HFF-Myc (cell line): ENCODE data around the gene C10orf120.

ENCODE experiments used
- DNase-seq: peaks from one replicate; pipeline ENCODE4 v3.0.0-alpha.2; 2011; ENCODE audit warnings: low read depth; ENCODE audit errors: extremely low read depth
- H3K4me3 ChIP-seq: replicated peaks from 2 replicates; pipeline ENCODE4 v1.5.1; 2011; ENCODE audit warnings: low read depth, mild to moderate bottlenecking, control low read depth, low read length
- TF ChIP-seq, protein P1 (sequence below): IDR thresholded peaks from 2 replicates; pipeline ENCODE4 v1.5.1; 2012; ENCODE audit warnings: mild to moderate bottlenecking, low read depth, low read length, control low read depth; ENCODE audit errors: missing control alignments

The C10orf120 gene

DNA sequence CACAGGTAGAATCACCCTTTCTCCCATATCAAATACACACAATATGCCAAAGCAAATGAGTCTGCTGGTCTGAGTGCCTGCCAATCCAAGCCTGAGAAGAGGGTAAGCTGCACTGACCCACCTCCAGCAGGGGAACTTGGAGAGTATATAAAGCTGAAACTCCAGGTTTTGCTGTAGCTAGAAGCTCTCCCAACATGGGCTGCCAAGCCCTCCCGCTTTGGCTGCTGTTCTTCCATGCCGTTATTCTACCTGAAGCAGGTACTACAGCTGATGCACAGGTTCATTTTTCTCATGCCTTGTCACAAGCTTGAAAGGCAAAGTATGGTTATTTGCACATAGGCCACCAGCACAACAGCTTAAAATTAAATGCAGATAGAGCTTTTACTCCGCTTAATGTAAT is 21.5 kb upstream of the C10orf120 start:
- DNase-seq: no peak
- H3K4me3 ChIP-seq: no peak overlapping the region
- TF ChIP-seq, protein P1, sequence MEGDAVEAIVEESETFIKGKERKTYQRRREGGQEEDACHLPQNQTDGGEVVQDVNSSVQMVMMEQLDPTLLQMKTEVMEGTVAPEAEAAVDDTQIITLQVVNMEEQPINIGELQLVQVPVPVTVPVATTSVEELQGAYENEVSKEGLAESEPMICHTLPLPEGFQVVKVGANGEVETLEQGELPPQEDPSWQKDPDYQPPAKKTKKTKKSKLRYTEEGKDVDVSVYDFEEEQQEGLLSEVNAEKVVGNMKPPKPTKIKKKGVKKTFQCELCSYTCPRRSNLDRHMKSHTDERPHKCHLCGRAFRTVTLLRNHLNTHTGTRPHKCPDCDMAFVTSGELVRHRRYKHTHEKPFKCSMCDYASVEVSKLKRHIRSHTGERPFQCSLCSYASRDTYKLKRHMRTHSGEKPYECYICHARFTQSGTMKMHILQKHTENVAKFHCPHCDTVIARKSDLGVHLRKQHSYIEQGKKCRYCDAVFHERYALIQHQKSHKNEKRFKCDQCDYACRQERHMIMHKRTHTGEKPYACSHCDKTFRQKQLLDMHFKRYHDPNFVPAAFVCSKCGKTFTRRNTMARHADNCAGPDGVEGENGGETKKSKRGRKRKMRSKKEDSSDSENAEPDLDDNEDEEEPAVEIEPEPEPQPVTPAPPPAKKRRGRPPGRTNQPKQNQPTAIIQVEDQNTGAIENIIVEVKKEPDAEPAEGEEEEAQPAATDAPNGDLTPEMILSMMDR: no peak

DNA sequence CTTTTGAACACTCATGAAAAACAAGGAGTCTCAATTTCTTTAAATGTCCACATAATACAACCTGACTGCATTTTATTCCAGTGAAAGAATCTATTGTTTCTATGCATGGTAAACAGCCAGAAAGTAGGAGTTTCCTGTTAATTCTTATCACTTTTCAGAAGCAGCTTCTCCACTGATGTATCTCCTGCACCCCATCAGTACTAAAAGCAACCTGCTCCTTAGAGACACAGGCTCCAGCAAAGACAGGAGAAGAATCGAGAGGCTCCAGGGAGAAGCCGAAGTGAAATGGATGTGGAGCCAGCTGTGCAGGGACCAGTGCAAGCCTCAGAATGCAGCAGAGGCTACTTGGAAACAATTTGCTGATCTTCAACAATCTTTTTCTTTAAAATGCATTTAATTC is 16.4 kb upstream of the C10orf120 start:
- H3K4me3 ChIP-seq: no peak overlapping the region
- no peak for DNase-seq
- TF ChIP-seq, protein P1: no peak

DNA sequence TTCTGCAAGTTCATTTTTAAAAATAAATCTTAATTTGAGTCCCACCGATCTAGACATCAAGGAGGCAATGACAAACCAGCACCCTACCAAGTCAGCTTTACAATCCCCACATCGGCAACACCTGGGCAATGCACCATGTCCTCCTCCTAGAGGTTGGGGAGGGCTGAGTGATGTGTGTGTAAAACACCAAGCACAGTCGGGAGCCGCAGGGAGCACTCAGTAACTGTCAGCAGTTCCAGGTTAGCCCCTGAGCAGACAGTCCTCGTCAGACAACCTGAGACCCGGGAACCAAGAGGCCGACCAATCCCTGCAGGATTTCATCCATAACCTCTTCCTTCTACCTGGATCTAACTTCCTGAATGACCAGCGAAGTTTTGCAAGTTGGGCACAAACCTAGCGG is 15.9 kb upstream of the C10orf120 start:
- no peak overlapping the region for H3K4me3 ChIP-seq

DNA sequence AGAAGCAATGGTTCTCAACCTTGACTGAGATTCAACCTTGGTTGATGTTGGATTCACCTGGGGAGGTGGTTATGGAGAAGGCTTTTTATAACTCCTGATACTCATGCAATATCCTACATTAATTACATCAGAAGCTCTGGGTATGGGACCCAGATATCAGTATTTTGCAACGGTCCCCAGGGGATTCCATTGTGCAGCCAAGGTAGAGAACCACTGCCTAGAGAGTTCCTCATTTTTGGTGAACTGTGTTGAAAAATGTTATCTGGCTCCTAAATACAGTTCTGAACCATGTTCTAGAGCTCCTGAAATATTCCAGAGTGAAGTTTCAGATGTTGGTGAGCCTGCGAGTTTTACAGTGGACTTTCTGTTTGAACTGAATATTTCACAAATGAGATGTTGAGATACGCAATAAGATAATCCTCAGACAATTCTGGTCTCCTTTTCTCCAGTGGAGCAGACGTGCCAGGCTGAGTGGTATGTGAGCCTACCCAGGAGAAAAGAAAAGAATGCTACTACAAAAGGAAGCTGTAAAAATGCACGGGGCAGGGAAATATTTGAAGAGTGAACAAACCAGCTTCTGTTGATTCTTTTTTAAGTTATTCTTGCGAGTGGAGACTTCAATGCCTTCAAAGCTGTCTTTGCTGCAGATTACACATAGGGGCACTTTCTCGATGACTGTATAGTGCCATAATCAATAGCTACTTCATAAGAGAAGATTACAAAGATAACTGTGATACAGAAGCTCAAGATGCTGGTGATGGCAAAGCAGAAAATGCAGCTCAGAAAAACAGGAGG is 13.6 kb upstream of the C10orf120 start:
- TF ChIP-seq, protein P1: no peak
- no peak overlapping the region for H3K4me3 ChIP-seq
- no peak for DNase-seq

More for the DNA sequence above, 15.9 kb upstream of the C10orf120 start:
- TF ChIP-seq, protein P1: no peak
- DNase-seq: no peak

DNA sequence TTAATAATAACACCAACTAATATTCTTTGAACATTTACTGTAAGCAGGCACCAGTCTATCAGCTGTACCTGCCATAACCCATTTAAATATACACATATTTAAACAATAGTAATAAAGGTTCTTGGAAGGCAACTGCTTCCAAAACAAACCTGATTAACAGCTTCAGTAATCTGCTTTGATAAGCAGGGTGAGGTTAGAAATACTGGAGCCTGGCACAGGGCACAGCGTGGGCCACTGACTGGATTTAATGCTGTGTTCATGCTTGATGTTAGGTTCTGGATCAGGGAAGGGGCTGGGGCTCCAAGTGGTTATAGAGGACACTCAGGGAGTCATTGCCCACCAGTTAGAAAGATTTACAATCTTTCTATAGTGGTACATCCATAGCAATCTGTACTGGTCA is 10.9 kb upstream of the C10orf120 start:
- H3K4me3 ChIP-seq: no peak overlapping the region
- TF ChIP-seq, protein P1: no peak
- DNase-seq: no peak

DNA sequence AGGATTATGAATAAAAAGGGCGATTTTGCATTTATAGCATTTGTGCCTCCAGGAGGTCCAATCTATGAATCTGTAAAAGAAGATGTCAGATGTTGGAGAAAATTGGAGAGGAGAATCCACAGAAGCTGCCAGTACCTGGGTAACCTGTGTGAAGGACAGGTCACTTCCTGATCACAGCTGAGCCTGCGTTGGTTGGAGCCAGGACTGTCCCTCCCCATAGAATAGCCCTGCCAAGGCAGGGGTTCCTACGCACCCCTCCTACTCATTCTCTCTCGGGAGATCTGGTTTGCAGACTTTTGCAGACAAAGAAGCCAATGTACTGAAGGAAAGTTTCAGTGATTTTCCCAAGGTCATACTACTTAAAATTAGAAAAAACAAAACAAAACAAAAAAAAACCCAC is 10.3 kb upstream of the C10orf120 start:
- TF ChIP-seq, protein P1: no peak
- no peak for DNase-seq
- no peak overlapping the region for H3K4me3 ChIP-seq
